NB4 (cell line): ENCODE results near the gene SLC5A10.

Experiments used
- DNase-seq: peaks from one replicate; pipeline ENCODE4 v3.0.0; 2010; ENCODE audit warnings: low read depth
- H3K4me3 ChIP-seq: one replicate; pipeline ENCODE4 v1.5.1; 2011; ENCODE audit warnings: mild to moderate bottlenecking, low read depth, low read length, moderate library complexity
- MYC ChIP-seq: IDR thresholded peaks from 2 replicates; pipeline ENCODE4 v1.6.1; 2011; ENCODE audit warnings: low read depth, low read length
- POLR2A ChIP-seq: IDR thresholded peaks from 2 replicates; pipeline ENCODE4 v1.6.1; 2011; ENCODE audit warnings: mild to moderate bottlenecking; ENCODE audit not compliant: insufficient read length; ENCODE audit errors: extremely low read depth
- TF ChIP-seq, protein P1 (sequence below): IDR thresholded peaks from 2 replicates; pipeline ENCODE4 v1.6.1; 2011; ENCODE audit warnings: low read depth, low read length
- TF ChIP-seq, protein P2 (sequence below): IDR thresholded peaks from one replicate; pipeline ENCODE4 v1.5.1; 2012; ENCODE audit warnings: low read depth, low read length

The SLC5A10 gene

DNA sequence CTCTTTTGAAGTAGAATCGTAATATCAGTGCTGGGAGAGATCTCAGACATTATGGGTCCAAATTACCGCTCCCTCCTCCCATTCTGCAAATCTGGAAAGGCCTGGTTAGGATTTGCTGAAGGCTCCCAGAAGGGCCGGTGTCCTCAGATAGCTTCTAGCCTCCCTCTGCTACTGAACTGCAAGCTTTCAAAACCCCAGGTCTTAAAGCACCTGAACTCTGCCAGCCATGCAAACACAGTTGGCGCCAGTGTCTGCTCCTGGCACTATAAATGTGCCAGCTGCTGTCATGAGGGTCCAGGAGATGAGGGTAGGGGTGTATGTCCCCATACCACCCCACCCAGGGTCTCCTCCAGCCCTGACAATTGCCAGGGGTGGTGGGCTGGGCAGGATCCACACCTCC is 24.2 kb downstream of the SLC5A10 start:
- no peak overlapping the region for H3K4me3 ChIP-seq
- DNase-seq, result no peak
- TF ChIP-seq, protein P1, sequence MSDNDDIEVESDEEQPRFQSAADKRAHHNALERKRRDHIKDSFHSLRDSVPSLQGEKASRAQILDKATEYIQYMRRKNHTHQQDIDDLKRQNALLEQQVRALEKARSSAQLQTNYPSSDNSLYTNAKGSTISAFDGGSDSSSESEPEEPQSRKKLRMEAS, result no peak

DNA sequence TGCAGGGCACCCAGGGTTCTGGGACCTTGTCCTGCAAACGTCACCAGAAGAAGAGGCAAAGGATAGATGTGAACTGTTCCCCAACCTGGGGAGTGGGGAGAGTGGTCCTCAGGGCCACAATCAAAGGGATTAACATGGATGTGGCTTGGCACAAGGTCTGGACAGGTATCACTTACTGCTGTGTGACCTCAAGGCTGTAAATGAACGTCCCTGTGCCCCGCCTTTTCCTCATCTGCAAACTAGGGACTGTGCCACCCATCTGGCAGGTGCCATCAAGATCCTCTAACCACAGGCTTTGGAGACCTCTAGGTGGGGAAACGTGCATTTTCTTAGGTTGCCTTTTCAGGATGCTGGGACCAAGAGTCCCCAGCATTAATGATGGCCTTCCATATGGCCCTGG is 25.1 kb downstream of the SLC5A10 start:
- DNase-seq, result no peak
- TF ChIP-seq, protein P1, result no peak
- H3K4me3 ChIP-seq, result no peak overlapping the region

DNA sequence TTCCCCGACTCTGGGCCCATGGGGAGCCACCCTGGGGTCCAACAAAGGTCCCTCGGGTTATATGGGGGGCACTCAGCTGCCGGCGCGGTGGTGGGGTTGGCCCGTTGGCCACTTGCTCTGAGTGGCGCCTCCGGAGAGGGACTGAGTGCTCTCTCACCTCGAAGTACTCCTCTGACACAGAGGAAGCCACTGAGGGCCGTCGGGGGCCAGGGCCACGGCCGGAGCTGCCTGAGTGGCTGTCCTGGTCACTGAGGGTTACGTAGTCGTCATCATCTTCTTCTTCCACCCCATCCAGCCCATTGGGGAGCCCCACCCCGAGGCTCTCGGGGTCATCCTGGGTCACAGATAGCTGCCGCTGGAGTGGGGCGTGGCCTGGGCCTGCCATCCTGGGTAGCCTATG is 25.7 kb downstream of the SLC5A10 start:
- H3K4me3 ChIP-seq, result no peak overlapping the region
- no peak for DNase-seq
- TF ChIP-seq, protein P2, sequence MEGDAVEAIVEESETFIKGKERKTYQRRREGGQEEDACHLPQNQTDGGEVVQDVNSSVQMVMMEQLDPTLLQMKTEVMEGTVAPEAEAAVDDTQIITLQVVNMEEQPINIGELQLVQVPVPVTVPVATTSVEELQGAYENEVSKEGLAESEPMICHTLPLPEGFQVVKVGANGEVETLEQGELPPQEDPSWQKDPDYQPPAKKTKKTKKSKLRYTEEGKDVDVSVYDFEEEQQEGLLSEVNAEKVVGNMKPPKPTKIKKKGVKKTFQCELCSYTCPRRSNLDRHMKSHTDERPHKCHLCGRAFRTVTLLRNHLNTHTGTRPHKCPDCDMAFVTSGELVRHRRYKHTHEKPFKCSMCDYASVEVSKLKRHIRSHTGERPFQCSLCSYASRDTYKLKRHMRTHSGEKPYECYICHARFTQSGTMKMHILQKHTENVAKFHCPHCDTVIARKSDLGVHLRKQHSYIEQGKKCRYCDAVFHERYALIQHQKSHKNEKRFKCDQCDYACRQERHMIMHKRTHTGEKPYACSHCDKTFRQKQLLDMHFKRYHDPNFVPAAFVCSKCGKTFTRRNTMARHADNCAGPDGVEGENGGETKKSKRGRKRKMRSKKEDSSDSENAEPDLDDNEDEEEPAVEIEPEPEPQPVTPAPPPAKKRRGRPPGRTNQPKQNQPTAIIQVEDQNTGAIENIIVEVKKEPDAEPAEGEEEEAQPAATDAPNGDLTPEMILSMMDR, result no peak
- TF ChIP-seq, protein P1, result no peak

DNA sequence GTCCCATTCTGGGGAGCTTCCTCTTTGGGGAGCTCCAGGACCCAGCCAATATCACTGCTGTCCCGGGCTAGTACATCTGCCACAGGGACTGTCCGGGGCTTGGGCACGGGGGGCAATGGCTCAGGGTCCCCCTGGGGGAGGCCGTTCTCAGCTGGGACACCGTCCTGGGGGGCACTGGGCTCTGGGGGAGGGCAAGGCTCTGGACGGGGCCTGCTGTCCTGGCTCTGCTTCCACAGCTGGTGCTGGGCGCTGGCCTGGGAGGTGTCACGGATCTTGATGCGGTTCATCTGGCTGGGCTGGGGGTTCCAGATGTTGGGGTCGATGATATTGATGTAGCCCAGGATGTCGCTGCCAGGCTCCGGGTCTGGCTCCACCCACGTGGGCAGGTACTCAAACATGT is 26.1 kb downstream of the SLC5A10 start:
- no peak overlapping the region for H3K4me3 ChIP-seq
- no peak for TF ChIP-seq MYC
- TF ChIP-seq POLR2A, result no peak
- TF ChIP-seq, protein P1, result no peak
- TF ChIP-seq, protein P2, result no peak
- DNase-seq, result no peak

DNA sequence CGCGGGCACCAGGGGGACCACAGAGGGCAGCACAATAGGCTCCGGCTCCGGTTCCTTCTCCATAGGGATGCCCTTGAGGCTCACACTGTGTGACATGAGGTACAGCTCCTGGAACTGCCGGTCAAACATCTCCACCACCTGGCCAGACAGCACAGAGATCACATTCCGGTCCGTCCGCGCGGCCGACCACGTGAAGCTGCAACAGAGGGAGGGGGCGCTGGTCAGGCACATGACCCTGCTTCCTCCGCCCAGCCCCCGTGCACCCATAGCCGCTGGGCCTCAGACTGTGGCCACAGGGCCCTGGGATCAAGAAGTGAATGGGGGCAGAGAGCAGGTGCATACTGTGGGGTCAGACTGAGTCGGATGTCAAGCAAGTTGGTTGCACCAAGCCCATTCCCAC is 26.7 kb downstream of the SLC5A10 start:
- no peak overlapping the region for H3K4me3 ChIP-seq
- no peak for DNase-seq
- TF ChIP-seq, protein P1, result no peak
- TF ChIP-seq, protein P2, result no peak
- TF ChIP-seq MYC, result no peak
- no peak for TF ChIP-seq POLR2A

DNA sequence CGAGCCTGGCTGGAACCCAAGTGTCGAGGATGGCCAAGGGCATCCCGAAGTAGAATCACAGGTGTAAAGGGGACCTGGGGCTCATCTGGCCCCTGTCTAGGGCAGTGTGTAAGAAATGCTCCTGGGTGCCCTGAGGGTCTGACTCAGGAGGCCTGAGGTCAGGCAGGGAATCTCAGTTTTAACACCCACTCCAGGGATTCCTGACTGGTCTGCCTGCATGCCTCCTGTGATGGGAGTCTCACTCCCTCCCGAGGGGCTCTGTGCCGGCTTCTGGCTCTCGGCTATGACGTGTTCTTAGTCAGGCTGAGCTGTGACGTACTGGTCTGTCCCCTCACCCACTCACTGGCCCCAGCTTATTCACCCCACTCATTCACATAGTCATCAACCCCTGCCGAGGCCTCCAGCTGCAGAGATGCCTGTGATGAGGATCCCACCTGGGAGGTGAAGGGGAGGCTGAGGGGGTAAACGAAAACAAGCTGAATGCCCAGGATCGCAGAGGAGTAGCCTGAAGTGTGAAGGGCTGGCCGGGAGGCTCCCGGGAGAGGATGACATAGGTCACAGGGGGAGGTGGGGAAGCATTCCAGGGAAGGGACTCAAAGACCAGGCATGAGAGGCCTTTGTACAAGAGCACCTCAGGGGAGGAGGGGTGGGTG is 28.8 kb downstream of the SLC5A10 start:
- TF ChIP-seq MYC, result no peak
- no peak for TF ChIP-seq POLR2A
- TF ChIP-seq, protein P1, result no peak
- TF ChIP-seq, protein P2, result no peak
- no peak overlapping the region for H3K4me3 ChIP-seq
- DNase-seq, result no peak

DNA sequence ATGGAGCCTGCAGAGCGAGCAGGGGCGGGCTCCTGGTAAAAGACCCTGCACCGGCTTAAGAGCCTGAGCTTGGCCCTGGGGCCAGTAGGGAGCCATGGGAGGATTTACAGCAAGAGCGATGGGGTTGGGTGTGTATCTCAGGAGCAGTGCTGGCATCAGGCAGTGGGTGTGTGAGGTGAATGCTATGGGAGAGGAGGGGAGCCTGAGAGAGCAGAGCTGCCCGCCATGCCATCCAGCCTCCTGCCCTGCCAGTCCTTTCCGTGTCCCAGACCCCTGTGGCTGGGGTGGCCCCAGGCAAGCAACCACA is 29.3 kb downstream of the SLC5A10 start:
- no peak for DNase-seq
- H3K4me3 ChIP-seq, result no peak overlapping the region
- TF ChIP-seq MYC (no peak), POLR2A (no peak)
- TF ChIP-seq, protein P1, result no peak
- TF ChIP-seq, protein P2, result no peak
